Endothelial cell of umbilical vein (primary cell): ENCODE measurements around the gene HIVEP1.

Experiments
- EZH2 ChIP-seq: IDR thresholded peaks from 2 replicates; pipeline ENCODE4 v1.6.1; 2012; ENCODE audit warnings: borderline replicate concordance, low read depth, mild to moderate bottlenecking, moderate library complexity, low read length, inconsistent platforms; ENCODE audit not compliant: severe bottlenecking
- FOS ChIP-seq: IDR thresholded peaks from 2 replicates; pipeline ENCODE4 v1.6.1; 2011; ENCODE audit warnings: mild to moderate bottlenecking, low read length, moderate library complexity, borderline replicate concordance; ENCODE audit not compliant: insufficient read depth
- GATA2 ChIP-seq: IDR thresholded peaks from 2 replicates; pipeline ENCODE4 v1.7.0; 2011; ENCODE audit warnings: low read depth, mild to moderate bottlenecking, moderate library complexity, mixed read lengths, low read length; ENCODE audit not compliant: insufficient read length, insufficient read depth
- JUN ChIP-seq: IDR thresholded peaks from 2 replicates; pipeline ENCODE4 v1.6.1; 2011; ENCODE audit warnings: borderline replicate concordance, low read depth; ENCODE audit not compliant: insufficient read length, insufficient read depth
- MAX ChIP-seq: IDR thresholded peaks from 2 replicates; pipeline ENCODE4 v1.6.1; 2011; ENCODE audit not compliant: insufficient read depth, insufficient read length
- POLR2A ChIP-seq: IDR thresholded peaks from 2 replicates; pipeline ENCODE4 v1.6.1; 2012; ENCODE audit warnings: low read depth, mild to moderate bottlenecking, control low read depth, low read length
- POLR2AphosphoS5 ChIP-seq: IDR thresholded peaks from 2 replicates; pipeline ENCODE4 v1.6.1; 2012; ENCODE audit warnings: low read depth, mild to moderate bottlenecking, control low read depth, low read length, moderate library complexity; ENCODE audit not compliant: insufficient read depth
- TF ChIP-seq, protein P1 (sequence below), 2 donors: IDR thresholded peaks; 1 replicate in 1 of 2; 2 replicates in 1 of 2; pipeline ENCODE4 v1.5.1; 2011; ENCODE audit warnings: low read length in 2 of 2, mild to moderate bottlenecking in 2 of 2, moderate library complexity in 2 of 2, control low read depth in 1 of 2, inconsistent platforms in 1 of 2, low read depth in 1 of 2; ENCODE audit not compliant: insufficient read depth in 1 of 2; ENCODE audit errors: extremely low read depth in 1 of 2

- no peak for TF ChIP-seq MAX
- TF ChIP-seq POLR2A: no peak
- TF ChIP-seq POLR2AphosphoS5: no peak
- TF ChIP-seq EZH2: no peak
- TF ChIP-seq JUN: no peak
- TF ChIP-seq, protein P1, sequence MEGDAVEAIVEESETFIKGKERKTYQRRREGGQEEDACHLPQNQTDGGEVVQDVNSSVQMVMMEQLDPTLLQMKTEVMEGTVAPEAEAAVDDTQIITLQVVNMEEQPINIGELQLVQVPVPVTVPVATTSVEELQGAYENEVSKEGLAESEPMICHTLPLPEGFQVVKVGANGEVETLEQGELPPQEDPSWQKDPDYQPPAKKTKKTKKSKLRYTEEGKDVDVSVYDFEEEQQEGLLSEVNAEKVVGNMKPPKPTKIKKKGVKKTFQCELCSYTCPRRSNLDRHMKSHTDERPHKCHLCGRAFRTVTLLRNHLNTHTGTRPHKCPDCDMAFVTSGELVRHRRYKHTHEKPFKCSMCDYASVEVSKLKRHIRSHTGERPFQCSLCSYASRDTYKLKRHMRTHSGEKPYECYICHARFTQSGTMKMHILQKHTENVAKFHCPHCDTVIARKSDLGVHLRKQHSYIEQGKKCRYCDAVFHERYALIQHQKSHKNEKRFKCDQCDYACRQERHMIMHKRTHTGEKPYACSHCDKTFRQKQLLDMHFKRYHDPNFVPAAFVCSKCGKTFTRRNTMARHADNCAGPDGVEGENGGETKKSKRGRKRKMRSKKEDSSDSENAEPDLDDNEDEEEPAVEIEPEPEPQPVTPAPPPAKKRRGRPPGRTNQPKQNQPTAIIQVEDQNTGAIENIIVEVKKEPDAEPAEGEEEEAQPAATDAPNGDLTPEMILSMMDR (IDR thresholded peaks at IDR 0.05; ENCODE audit: extremely low read depth in 1 of 2, insufficient read depth in 1 of 2, low read depth in 1 of 2, low read length in 2 of 2): no peak
- TF ChIP-seq GATA2: no peak
- no peak for TF ChIP-seq FOS
Observed at GRCh38 chr6:12013307-12013719, 1.2 kb downstream of the HIVEP1 start.
